Psoas muscle (tissue), 8 donors: ENCODE data around the gene ZNF609. TPM values are rescaled to one million over a fixed set of nuclear protein-coding genes. Genes with fewer than 3 reads are reported as not detected.
A peak's percentile ranks its signal among the peaks of the same experiment; 100 is the strongest.

Experiments
- ATAC-seq, 4 donors: fragments of 200-7000 bp; cut with Tn5 transposase; one replicate each; pipeline ENCODE4 v1.9.1; 2020; ENCODE audit warnings: moderate library complexity in 3 of 4, mild to moderate bottlenecking in 2 of 4
- DNase-seq, 2 donors: peaks; one replicate each; pipeline ENCODE4 v3.0.0-alpha.2; 2020
- H3K27ac ChIP-seq: fragments of 200-600 bp; one replicate; pipeline ENCODE4 v1.8.0; 2022
- H3K27me3 ChIP-seq, 3 donors: fragments of 200-600 bp in 1 of 3; one replicate each; pipeline versions ENCODE4 v1.6.1 to v1.8.0; 2013 to 2022; ENCODE audit warnings: low read length in 2 of 3, mild to moderate bottlenecking in 2 of 3, moderate library complexity in 1 of 3; ENCODE audit not compliant: insufficient read depth in 3 of 3
- H3K36me3 ChIP-seq, 2 donors: fragments of 200-600 bp in 1 of 2; one replicate each; pipeline versions ENCODE4 v1.6.1 to v1.8.0; 2013 to 2022; ENCODE audit warnings: low read depth in 1 of 2, mild to moderate bottlenecking in 1 of 2, moderate library complexity in 1 of 2; ENCODE audit not compliant: insufficient read depth in 1 of 2
- H3K4me1 ChIP-seq: fragments of 200-600 bp; one replicate; pipeline ENCODE4 v1.8.0; 2022
- H3K4me3 ChIP-seq: fragments of 200-600 bp; one replicate; pipeline ENCODE4 v1.8.0; 2022; ENCODE audit warnings: mild to moderate bottlenecking
- H3K9me3 ChIP-seq: fragments of 200-600 bp; one replicate; pipeline ENCODE4 v1.8.0; 2022
- WGBS, 3 donors: extraction: QIAGEN DNeasy Blood & Tissue Kit; methylation state at CpG; one replicate each; pipeline versions ENCODE4 v1.1.6 to v1.1.7; 2013; 5-methylcytosine and 5-hydroxymethylcytosine counted together
- intact Hi-C, 2 donors: fragments of 100-400 bp; cut with DNase I; formaldehyde crosslinking; loops; one replicate each; pipeline versions ENCODE4 v1.11.0 to v1.14.2; 2022
- polyA plus RNA-seq, 3 donors: library from polyadenylated mRNA; stranded (reverse); fragments of 200-250 nt; gene quantifications; one replicate each; pipeline ENCODE4 v1.2.3, GENCODE V29; 2013
- total RNA-seq, 4 donors: library from RNA; stranded (reverse); fragmentation: NEBNext Ultra II Directional in 2 of 4; extraction: Animal tissue kit (Norgen Biotek cat#: 25700) in 2 of 4; gene quantifications; one replicate each; pipeline versions ENCODE4 v1.2.1 to v1.2.4, GENCODE V29; 2021 to 2023
- TF ChIP-seq, protein P1 (sequence below): fragments of 200-600 bp; IDR thresholded peaks from one replicate; pipeline ENCODE4 v1.8.0; 2022; ENCODE audit warnings: antibody characterized with exemption
- donor health status: healthy with polysubstance abuse.
- donor health status: DM: no; HTN: no; CAD: no; lungs with moderate emphysema.
- donor health status: Bipolar disorder and iron deficiency.
- donor health status: healthy.
- donor health status: DM: yes; HTN: yes; CAD: no.
- donor health status: DM: no; HTN: no; CAD: no.
- donor health status: DM: no; HTN: no; CAD: no.
- donor health status: DM: yes; HTN: yes; CAD: no.

The ZNF609 gene
- total and polyA plus RNA-seq, 7 donors: 3.2 to 15.0 (median 10.2) TPM

DNA sequence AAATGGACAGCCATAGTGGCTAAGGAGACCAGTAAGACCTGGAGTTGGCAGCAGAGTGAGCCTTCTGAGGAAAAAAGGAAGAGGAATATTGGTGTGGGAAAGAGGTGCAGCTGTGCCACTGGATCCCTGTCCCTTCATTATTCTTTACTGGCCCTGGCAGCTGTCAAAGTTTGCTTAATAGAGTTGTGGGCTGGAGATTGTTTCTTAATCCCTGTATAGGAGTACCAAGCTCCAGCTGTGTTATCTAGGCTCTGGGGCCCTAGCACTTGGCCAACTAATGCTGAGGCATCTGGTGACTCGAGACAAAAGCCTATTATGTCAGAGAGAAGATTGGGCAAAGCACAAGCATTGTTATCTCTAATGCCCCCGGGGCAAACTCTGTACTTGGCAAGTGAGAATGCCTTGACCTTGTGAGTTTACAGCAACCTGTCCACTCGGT lies 61.4 kb downstream of the ZNF609 start:
- 5 to 25% (median 11%) methylated on average over 3 of the region's 3 CpGs for WGBS, 3 donors
- TF ChIP-seq, protein P1, sequence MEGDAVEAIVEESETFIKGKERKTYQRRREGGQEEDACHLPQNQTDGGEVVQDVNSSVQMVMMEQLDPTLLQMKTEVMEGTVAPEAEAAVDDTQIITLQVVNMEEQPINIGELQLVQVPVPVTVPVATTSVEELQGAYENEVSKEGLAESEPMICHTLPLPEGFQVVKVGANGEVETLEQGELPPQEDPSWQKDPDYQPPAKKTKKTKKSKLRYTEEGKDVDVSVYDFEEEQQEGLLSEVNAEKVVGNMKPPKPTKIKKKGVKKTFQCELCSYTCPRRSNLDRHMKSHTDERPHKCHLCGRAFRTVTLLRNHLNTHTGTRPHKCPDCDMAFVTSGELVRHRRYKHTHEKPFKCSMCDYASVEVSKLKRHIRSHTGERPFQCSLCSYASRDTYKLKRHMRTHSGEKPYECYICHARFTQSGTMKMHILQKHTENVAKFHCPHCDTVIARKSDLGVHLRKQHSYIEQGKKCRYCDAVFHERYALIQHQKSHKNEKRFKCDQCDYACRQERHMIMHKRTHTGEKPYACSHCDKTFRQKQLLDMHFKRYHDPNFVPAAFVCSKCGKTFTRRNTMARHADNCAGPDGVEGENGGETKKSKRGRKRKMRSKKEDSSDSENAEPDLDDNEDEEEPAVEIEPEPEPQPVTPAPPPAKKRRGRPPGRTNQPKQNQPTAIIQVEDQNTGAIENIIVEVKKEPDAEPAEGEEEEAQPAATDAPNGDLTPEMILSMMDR: no peak
- DNase-seq: peak in 1 of 2 donors; percentile 26
- H3K9me3 ChIP-seq: no peaks in the 10 kb centered on the region
- intact Hi-C loops: no loop called here
- peaks cover 27% of the 10 kb centered on the region for H3K4me1 ChIP-seq
- H3K27ac ChIP-seq: peak overlapping the region; percentile 27
- no peaks in the 10 kb centered on the region for H3K36me3 ChIP-seq
- H3K4me3 ChIP-seq: no peak overlapping the region
- peak; percentile 37 to 80 (median 77) for ATAC-seq
- no peaks in the 10 kb centered on the region for H3K27me3 ChIP-seq

DNA sequence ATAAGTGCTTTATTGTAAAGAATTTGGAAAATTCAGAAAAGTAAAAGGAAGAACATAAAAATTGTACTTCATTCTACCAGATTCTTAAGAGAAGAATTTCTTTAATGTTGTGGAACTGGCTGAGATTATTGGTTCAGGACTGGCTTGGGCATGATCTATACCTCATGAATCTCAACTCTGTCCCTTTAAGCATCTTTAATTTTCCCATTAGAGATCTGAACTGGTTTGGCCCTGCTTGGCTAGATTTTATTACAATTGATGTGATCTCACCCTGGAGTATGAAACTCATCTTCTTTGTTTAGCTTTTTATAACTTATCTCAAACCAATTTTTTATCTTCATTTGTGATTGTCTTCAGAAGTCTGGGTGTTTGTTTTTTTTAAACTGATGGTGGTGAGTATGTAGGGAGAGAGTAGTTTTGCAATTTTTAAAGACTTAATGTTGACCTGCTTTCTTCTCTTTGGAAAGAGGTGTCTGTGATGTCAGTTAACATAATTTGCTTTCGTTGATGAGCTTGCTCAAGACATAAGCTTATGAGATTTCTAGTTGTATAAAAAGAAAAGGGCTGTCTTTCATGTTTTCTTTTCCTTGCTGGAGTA lies 61.9 kb downstream of the ZNF609 start:
- no peak overlapping the region for H3K4me3 ChIP-seq
- H3K27ac ChIP-seq: no peak overlapping the region
- intact Hi-C loops: no loop called here
- H3K36me3 ChIP-seq: no peaks in the 10 kb centered on the region
- peaks cover 31% of the 10 kb centered on the region for H3K4me1 ChIP-seq
- 51 to 75% (median 55%) methylated on average over 1 of the region's 1 CpG for WGBS, 3 donors
- DNase-seq: no peak
- H3K9me3 ChIP-seq: no peaks in the 10 kb centered on the region
- ATAC-seq: no peak
- TF ChIP-seq, protein P1: no peak
- H3K27me3 ChIP-seq: no peaks in the 10 kb centered on the region

DNA sequence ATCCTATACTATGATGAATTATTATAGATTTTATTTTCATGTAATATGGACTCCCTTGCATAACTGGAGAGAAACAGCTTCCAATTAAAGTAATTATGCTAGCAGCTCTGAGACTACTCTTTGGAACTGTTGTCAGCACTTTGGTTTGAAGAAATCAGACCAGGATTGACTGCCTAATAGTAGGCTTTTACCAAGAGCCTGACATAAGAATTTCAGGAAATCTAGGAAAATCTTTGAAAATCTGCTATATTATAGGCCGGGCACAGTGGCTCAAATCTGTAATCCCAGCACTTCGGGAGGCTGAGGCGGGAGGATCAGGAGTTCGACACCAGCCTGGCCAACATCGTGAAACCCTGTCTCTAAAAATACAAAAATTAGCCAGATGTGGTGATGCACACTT lies 62.9 kb downstream of the ZNF609 start:
- H3K36me3 ChIP-seq: no peaks in the 10 kb centered on the region
- H3K27ac ChIP-seq: no peak overlapping the region
- TF ChIP-seq, protein P1: no peak
- no peak for ATAC-seq
- intact Hi-C loops: no loop called here
- peaks cover 31% of the 10 kb centered on the region for H3K4me1 ChIP-seq
- WGBS, 3 donors: 93 to 95% (median 93%) methylated on average over 5 of the region's 5 CpGs
- no peak for DNase-seq
- no peaks in the 10 kb centered on the region for H3K9me3 ChIP-seq
- no peaks in the 10 kb centered on the region for H3K27me3 ChIP-seq
- H3K4me3 ChIP-seq: no peak overlapping the region

DNA sequence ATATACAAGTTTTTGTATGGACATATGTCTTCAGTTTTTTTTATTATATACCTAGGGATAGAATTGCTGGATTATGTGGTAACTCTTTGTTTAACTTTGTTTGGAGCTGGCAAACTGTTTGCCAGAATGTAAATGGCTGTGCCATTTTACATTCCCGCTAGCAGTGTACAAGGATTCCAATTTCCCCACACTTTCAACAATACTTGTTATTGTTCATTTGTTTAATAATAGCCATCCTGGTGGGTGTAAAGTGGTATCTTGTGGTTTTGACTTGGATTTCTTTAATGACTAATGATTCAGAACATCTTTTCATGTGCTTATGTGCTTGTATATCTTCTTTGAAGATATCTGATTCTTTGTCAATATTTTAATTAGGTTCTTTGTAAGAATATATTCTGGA lies 64.4 kb downstream of the ZNF609 start:
- Histone ChIP-seq H3K9me3 (no peaks in the 10 kb centered on the region), H3K4me1 (peaks cover 27% of the 10 kb centered on the region), H3K27me3 (no peaks in the 10 kb centered on the region), H3K27ac (no peak overlapping the region), H3K36me3 (no peaks in the 10 kb centered on the region), H3K4me3 (no peak overlapping the region)
- intact Hi-C loops: loop anchor here in 1 of 2 donors (5.0 kb wide), 1 partner anchor 38 kb away; no protein-coding TSS in a partner anchor
- TF ChIP-seq, protein P1: no peak
- no peak for ATAC-seq
- WGBS, 3 donors: 86 to 95% (median 93%) methylated on average over 1 of the region's 1 CpG
- DNase-seq: no peak
